Measurements from ENCODE around the gene CFAP65. TPM values are rescaled to one million over a fixed set of nuclear protein-coding genes. Genes with fewer than 3 reads are reported as not detected.

CFAP65 gene
- total RNA-seq, 1 donor from 2014 or later, result not detected

DNA sequence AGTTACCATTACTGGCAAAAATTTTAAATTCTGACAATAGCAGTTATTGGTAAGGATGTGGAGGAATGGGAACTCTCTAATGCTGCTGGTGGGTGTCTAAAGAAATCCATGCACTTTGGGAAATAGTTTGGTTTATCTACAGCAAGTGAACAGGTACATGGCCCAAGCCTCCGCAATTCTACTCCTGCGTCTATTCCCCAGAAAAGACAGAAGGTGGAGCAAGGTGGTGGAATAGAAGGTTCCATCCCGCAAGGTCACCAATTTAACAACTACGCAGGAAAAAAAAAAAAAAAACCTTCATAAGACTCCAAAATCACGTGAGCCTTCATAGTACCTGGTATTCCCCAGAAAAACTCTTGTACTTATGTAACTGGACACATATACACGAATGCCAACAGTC is 6.5 kb downstream of the CFAP65 start:
- intact Hi-C loops (cut with micrococcal nuclease), result no loop called here
- Mint-ChIP-seq H3K4me1 (ENCODE audit: low read depth) (no peaks in the 10 kb centered on the region), H3K9me3 (no peaks in the 10 kb centered on the region), H3K4me3 (ENCODE audit: low read depth) (no peak overlapping the region), H3K27me3 (ENCODE audit: low read depth) (peaks cover 28% of the 10 kb centered on the region), H3K36me3 (ENCODE audit: low read depth) (no peaks in the 10 kb centered on the region), H3K27ac (no peak overlapping the region)
- no peak for DNase-seq (ENCODE audit: low spot score)

DNA sequence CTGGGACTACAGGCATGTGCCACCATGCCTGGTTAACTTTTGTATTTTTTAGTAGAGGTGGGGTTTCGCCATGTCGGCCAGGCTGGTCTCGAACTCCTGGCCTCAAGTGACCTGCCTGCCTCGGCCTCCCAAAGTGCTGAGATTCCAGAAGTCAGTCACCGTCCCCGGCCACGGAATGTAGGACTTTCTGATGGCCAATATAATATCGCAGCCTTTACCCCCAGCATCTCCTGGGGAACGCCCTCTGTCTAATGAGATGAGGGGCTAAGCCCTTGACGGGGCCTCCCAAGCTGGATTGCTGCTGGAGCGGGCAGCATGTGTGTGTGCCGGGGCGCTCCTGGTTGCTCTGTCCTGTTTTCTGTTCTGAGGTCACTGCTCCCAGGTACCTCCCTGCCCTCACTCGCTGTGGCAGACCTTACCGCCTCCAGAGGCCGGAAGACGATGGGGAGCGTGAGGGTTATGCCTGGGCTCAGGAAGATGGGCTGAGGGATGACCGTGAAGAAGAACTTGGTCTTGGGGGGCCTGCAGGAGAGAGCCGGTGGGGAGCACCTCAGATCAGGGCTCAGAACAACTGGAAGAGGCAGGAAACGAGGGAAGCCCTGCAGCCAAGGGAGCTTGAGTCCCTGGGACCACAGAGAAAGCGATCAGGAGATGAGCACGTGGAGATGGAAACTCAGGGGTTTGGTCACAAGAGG is 9.1 kb downstream of the CFAP65 start:
- H3K27me3 Mint-ChIP-seq (ENCODE audit: low read depth), result peaks cover 23% of the 10 kb centered on the region
- no peaks in the 10 kb centered on the region for H3K9me3 Mint-ChIP-seq
- H3K4me3 Mint-ChIP-seq (ENCODE audit: low read depth), result no peak overlapping the region
- no peaks in the 10 kb centered on the region for H3K36me3 Mint-ChIP-seq (ENCODE audit: low read depth)
- no peaks in the 10 kb centered on the region for H3K4me1 Mint-ChIP-seq (ENCODE audit: low read depth)
- intact Hi-C loops (cut with micrococcal nuclease), result no loop called here
- H3K27ac Mint-ChIP-seq, result no peak overlapping the region
- no peak for DNase-seq (ENCODE audit: low spot score)

DNA sequence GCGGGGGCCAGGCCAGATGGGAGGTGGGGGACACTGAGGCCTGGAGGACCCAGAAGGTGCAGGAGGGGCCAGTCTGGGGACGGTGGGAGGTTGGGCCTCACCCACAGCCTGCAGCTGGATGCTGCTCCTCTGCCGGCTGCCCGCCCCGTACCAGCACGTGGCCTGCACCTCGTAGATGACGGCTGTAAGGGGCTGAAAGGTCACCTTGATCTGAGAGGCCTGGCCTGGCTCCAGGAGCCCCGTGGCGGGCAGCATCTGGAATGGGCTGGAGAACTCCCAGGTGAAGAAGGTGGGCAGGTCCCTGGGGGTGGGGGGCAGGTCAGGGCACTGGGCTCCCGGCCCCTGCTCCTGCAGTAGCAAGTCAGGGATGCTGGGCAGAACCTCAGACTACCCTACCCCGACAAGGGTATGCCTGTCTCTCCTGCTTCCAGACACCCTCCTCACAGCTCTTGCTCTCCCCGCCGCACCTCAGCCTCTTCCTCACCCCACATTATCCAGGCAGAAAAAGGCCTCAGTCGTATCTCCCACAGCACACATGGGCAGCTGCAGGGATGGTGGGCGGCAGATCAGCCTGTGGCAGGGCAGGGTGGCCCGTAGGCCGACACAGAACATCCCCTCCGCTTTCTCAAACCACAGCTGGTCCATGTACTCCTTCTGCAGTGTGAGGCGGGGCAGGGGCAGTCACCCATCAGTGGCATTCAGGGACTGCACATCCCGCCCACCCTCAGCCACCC is 10.1 kb downstream of the CFAP65 start:
- Mint-ChIP-seq H3K4me3 (ENCODE audit: low read depth) (no peak overlapping the region), H3K27ac (no peak overlapping the region), H3K27me3 (ENCODE audit: low read depth) (peaks cover 23% of the 10 kb centered on the region), H3K9me3 (no peaks in the 10 kb centered on the region), H3K36me3 (ENCODE audit: low read depth) (no peaks in the 10 kb centered on the region), H3K4me1 (ENCODE audit: low read depth) (no peaks in the 10 kb centered on the region)
- DNase-seq (ENCODE audit: low spot score), result no peak
- intact Hi-C loops (cut with micrococcal nuclease), result no loop called here

DNA sequence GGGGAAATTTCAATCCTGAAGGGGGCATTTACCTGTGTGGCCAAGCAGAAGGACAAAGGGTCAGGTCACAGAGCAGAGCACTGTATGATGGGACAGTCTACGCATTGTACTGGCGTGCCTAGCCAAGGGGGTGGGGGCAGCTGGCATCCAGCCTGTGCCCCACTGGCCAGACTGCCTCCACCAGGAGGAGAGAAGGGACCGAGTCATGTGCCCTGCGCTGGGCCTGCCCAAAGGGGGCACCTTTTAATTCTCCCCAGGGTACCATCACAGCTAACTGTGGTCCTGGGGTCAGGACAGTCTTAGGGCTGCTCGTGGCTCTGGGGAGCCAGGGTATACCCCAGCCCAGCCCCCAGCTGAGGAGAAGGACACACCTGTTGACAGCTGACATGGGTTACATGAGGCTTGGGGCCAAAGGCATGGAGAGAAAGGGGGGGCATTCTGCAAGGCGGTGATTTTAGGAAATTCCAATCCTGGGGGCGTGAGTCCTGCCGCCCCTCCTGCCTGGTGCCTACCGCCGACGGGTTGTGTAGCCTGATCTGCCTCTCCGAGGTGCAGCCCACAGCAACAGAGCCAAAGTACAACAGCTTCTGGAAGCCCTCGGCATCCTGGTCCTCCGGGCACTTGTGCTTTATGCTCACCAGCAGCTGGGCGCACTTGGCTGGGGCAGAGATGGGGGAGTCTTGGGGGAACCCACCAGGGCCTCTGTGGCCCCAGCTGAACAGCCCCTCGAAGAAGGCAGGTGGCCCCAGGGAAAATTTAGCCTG is 11.0 kb downstream of the CFAP65 start:
- DNase-seq (ENCODE audit: low spot score), result no peak
- intact Hi-C loops (cut with micrococcal nuclease), result no loop called here
- H3K9me3 Mint-ChIP-seq, result no peaks in the 10 kb centered on the region
- H3K4me1 Mint-ChIP-seq (ENCODE audit: low read depth), result no peaks in the 10 kb centered on the region
- no peaks in the 10 kb centered on the region for H3K36me3 Mint-ChIP-seq (ENCODE audit: low read depth)
- H3K27me3 Mint-ChIP-seq (ENCODE audit: low read depth), result peaks cover 20% of the 10 kb centered on the region
- H3K27ac Mint-ChIP-seq, result no peak overlapping the region
- no peak overlapping the region for H3K4me3 Mint-ChIP-seq (ENCODE audit: low read depth)

DNA sequence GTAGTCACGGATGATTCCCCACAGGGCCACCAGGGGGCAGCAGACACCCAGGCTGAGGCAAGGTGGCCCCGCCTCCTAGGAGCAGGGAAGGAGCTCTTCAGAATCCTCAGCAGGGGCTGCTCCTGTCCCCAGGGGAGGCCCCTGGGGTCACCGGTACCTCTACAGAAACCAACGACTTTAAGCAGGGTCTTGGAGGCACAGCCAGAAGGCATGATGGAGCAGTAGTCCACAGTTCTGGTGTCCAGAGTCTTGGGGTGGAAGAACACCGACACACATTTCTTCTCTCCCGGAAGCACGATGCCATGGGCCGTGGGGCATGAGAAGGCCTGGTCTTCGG is 11.5 kb downstream of the CFAP65 start:
- Mint-ChIP-seq H3K4me1 (ENCODE audit: low read depth) (no peaks in the 10 kb centered on the region), H3K4me3 (ENCODE audit: low read depth) (no peak overlapping the region), H3K9me3 (no peaks in the 10 kb centered on the region), H3K36me3 (ENCODE audit: low read depth) (no peaks in the 10 kb centered on the region), H3K27ac (no peak overlapping the region), H3K27me3 (ENCODE audit: low read depth) (peaks cover 20% of the 10 kb centered on the region)
- peak; percentile 62 for DNase-seq (ENCODE audit: low spot score)
- intact Hi-C loops (cut with micrococcal nuclease), result loop anchor here (2.0 kb wide), 1 partner anchor 125 kb away; no protein-coding TSS in a partner anchor

DNA sequence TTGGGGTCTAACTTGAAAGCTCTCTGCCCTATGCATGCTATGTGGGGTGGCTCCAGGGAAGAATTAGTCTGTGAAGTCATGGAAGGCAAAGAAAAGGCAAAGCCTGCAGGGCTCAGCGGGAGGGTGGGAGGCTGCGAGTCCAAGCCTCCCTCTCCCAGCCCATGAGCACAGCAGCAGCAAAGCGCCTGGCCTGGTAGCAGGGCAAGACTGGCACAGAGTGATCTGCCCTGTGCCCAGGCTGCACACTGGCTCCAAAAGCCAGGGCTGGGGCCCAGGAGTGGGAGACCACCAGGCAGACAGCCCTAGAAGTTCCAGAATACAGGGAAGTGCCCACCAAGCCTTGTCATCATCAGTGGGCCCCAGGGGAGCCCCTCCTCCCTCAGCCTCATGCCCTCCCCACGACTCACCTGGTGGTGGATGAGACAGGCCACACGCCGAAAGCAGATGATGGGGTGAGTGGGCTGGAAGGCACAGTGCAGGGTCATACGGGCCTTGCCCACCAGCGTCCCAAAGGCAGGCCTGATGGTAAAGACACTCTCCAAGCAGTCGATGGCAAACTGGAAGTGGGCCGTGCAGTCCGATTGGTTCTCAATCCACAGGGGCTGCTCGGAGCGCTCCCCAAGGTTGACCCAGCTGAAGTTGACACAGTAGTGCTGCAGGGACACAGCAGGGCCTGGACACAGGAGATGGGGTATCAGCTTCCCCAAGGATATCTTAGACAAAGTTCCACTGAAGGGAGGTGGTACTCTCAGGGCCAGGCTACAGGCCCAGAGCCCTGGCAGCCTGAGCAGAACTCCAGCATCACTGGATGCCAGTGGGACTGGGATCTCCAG is 12.1 kb downstream of the CFAP65 start:
- H3K27me3 Mint-ChIP-seq (ENCODE audit: low read depth), result peaks cover 17% of the 10 kb centered on the region
- H3K9me3 Mint-ChIP-seq, result no peaks in the 10 kb centered on the region
- no peak for DNase-seq (ENCODE audit: low spot score)
- H3K27ac Mint-ChIP-seq, result no peak overlapping the region
- no peaks in the 10 kb centered on the region for H3K36me3 Mint-ChIP-seq (ENCODE audit: low read depth)
- no peak overlapping the region for H3K4me3 Mint-ChIP-seq (ENCODE audit: low read depth)
- H3K4me1 Mint-ChIP-seq (ENCODE audit: low read depth), result no peaks in the 10 kb centered on the region
- intact Hi-C loops (cut with micrococcal nuclease), result loop anchor here (2.0 kb wide), 1 partner anchor 126 kb away; no protein-coding TSS in a partner anchor

DNA sequence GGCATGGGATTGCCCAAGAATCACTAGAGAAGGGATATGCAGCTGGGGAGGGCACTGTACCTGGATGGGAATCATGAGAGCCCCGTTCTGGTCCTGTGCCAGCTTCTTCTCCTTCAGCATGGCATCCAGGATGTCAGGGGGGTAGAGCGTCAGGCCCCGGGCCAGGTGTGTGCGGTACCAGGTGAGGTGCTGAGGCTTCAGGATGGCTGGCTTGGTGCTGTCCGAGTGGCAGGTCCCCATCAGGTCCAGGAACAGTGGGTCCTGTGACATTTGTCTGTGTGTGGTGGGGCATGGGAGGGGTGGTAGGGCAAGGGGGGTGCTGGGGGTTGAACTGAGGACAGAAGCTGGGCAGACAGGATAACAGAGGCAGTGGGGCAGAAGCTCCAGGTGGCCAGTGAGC is 13.2 kb downstream of the CFAP65 start:
- intact Hi-C loops (cut with micrococcal nuclease), result loop anchor here (2.0 kb wide), 1 partner anchor 127 kb away; no protein-coding TSS in a partner anchor
- no peak overlapping the region for H3K4me3 Mint-ChIP-seq (ENCODE audit: low read depth)
- H3K4me1 Mint-ChIP-seq (ENCODE audit: low read depth), result no peaks in the 10 kb centered on the region
- H3K27me3 Mint-ChIP-seq (ENCODE audit: low read depth), result peaks cover 8% of the 10 kb centered on the region
- H3K27ac Mint-ChIP-seq, result no peak overlapping the region
- DNase-seq (ENCODE audit: low spot score), result no peak
- H3K36me3 Mint-ChIP-seq (ENCODE audit: low read depth), result no peaks in the 10 kb centered on the region
- no peaks in the 10 kb centered on the region for H3K9me3 Mint-ChIP-seq

DNA sequence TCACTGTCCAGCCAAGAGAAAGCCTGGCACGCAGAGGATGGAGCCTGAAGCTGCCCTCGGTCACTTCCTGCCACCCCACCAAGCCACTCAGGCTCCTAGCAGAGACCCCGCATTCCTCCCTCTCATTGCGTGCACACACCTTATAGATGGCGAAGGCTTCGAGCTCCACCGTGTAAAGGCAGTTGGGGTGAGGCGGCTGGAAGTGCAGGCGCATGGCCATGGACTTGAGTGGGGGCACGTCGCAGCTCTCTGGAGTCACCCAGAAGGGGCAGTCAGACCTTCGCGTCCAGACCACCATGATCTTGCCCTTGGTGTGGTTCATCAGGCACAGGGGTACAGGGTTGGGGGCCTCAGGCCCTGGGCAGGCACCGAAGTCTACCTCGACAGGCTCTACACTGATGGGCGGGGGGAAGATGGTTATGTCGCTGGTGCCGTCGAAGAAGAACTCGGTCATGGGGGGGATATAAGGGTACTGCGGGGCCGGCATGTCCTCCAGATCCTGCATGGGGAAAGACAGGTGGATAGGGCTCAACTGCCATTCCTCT is 13.7 kb downstream of the CFAP65 start:
- no peak overlapping the region for H3K4me3 Mint-ChIP-seq (ENCODE audit: low read depth)
- no peaks in the 10 kb centered on the region for H3K36me3 Mint-ChIP-seq (ENCODE audit: low read depth)
- DNase-seq (ENCODE audit: low spot score), result no peak
- no peak overlapping the region for H3K27ac Mint-ChIP-seq
- H3K27me3 Mint-ChIP-seq (ENCODE audit: low read depth), result peaks cover 4% of the 10 kb centered on the region
- H3K9me3 Mint-ChIP-seq, result no peaks in the 10 kb centered on the region
- no peaks in the 10 kb centered on the region for H3K4me1 Mint-ChIP-seq (ENCODE audit: low read depth)
- intact Hi-C loops (cut with micrococcal nuclease), result loop anchor here (2.0 kb wide), 1 partner anchor 127 kb away; no protein-coding TSS in a partner anchor

DNA sequence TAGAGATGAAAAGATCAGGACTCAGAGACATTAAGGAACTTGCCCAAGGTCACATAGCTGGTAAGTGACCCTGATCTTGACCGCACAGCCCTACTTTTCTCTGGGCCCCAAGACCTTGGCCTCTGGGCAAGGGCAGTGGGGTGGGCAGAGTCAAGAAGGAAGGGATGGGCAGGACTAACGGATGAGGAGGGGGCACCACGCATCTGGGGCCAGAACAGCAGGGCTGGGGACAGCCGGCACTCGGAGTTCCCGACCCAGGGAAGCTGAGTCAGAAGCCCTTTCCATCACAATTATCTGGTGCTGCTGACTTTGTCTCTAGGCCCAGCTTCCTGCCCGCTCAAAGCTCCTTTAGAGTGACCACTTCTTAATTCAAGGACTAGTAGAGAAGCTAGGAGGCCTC is 14.4 kb downstream of the CFAP65 start:
- Mint-ChIP-seq H3K27me3 (ENCODE audit: low read depth) (no peaks in the 10 kb centered on the region), H3K27ac (no peak overlapping the region), H3K4me3 (ENCODE audit: low read depth) (no peak overlapping the region), H3K36me3 (ENCODE audit: low read depth) (no peaks in the 10 kb centered on the region), H3K4me1 (ENCODE audit: low read depth) (no peaks in the 10 kb centered on the region), H3K9me3 (no peaks in the 10 kb centered on the region)
- intact Hi-C loops (cut with micrococcal nuclease), result no loop called here
- DNase-seq (ENCODE audit: low spot score), result no peak

DNA sequence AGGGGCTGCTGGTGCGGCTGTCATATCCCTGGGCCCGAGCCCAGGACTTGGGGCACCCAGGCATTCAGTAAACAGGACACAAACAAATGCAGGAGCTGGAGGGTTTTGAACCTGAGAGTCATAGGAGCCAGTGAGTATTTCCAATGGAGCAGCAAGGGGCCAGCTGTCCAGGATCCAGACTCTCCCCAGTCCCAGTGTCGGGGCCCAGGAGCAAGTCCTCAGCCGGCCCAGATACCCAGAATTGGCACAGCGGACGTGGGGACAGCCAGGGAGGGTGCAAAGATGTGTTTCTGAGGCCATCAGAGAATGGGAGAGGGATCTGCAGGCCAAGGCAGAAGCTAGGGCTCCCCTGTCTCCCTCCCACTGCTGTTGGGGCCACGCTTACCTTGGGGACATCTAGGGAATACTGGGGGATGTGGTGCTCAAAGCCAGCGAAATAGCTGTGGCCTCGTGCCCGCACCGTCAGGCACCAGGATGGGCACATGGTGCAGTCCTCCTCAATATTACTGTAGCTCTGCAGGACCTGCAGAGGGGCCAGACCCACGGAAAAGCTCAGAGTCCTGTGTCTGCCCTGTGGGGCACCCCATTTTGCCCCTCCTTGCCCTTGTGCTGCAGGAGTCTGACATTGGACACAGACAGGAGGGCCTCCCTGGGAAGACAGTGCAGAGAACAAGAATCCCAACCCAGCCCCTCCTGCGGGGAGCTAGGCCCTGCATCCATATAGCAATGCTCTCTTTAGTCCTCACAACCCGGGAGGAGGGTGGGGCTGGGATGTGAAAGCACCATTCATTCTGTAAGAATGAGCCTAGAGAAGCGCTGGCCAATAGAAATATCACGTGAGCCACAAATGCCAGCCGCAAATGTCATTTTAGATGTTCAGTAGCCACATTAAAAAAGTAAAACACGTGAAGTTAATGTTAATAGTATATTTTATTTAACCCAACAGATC is 15.4 kb downstream of the CFAP65 start:
- H3K4me1 Mint-ChIP-seq (ENCODE audit: low read depth), result no peaks in the 10 kb centered on the region
- intact Hi-C loops (cut with micrococcal nuclease), result no loop called here
- no peak overlapping the region for H3K4me3 Mint-ChIP-seq (ENCODE audit: low read depth)
- no peaks in the 10 kb centered on the region for H3K9me3 Mint-ChIP-seq
- H3K27ac Mint-ChIP-seq, result no peak overlapping the region
- H3K36me3 Mint-ChIP-seq (ENCODE audit: low read depth), result no peaks in the 10 kb centered on the region
- H3K27me3 Mint-ChIP-seq (ENCODE audit: low read depth), result no peaks in the 10 kb centered on the region
- no peak for DNase-seq (ENCODE audit: low spot score)

DNA sequence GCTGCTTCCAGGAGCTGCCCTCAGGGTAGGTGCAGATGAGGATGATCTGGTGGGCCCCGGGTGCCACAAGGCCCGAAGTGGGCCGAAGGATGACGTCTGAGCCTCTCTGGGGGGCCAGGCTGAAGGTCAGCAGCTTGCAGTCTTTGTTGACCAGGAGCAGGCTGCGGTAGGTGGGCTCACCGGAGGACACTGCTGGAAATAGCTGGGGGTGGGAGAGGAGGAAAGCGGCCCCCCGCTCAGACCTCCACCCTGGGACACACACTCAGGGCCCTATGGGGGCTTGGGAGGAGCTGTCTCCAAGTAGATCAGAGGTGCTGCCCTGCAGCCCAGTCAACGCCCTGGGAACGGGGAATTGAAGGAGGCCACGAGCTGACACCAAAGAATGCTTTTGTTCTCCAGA is 17.3 kb downstream of the CFAP65 start:
- H3K27me3 Mint-ChIP-seq (ENCODE audit: low read depth), result no peaks in the 10 kb centered on the region
- no peak overlapping the region for H3K27ac Mint-ChIP-seq
- H3K4me1 Mint-ChIP-seq (ENCODE audit: low read depth), result no peaks in the 10 kb centered on the region
- intact Hi-C loops (cut with micrococcal nuclease), result no loop called here
- H3K36me3 Mint-ChIP-seq (ENCODE audit: low read depth), result no peaks in the 10 kb centered on the region
- no peak overlapping the region for H3K4me3 Mint-ChIP-seq (ENCODE audit: low read depth)
- DNase-seq (ENCODE audit: low spot score), result no peak
- no peaks in the 10 kb centered on the region for H3K9me3 Mint-ChIP-seq
